HepG2 (cell line): ENCODE results near the gene RILPL1. TPM values are rescaled to one million over a fixed set of nuclear protein-coding genes. Genes with fewer than 3 reads are reported as not detected.

Source experiments
- CBFB ChIP-seq: sonication (generic); formaldehyde crosslinking; IDR thresholded peaks from 2 replicates; pipeline ENCODE4 v1.4.0; 2020; ENCODE audit warnings: missing genetic modification reagents
- KAT2B ChIP-seq: fragments of 150-350 bp; IDR thresholded peaks from 2 replicates; pipeline ENCODE4 v1.6.1; 2014; ENCODE audit warnings: low read depth, low read length, borderline replicate concordance
- MAX ChIP-seq: IDR thresholded peaks from 2 replicates; pipeline ENCODE4 v1.6.1; 2012; ENCODE audit warnings: inconsistent platforms
- PBX2 ChIP-seq: IDR thresholded peaks from 2 replicates; pipeline ENCODE4 v1.6.1; 2016; ENCODE audit warnings: control low read depth
- RBAK ChIP-seq: sonication (generic); formaldehyde crosslinking; IDR thresholded peaks from 2 replicates; pipeline ENCODE4 v1.5.1; 2020; ENCODE audit warnings: mild to moderate bottlenecking, missing genetic modification reagents
- TFAP4 ChIP-seq: sonication (generic); IDR thresholded peaks from 2 replicates; pipeline ENCODE4 v1.6.1; 2016; ENCODE audit warnings: low read depth, borderline replicate concordance
- ZNF160 ChIP-seq: sonication (generic); formaldehyde crosslinking; IDR thresholded peaks from 2 replicates; pipeline ENCODE4 v1.8.0; 2022; ENCODE audit warnings: mild to moderate bottlenecking, inconsistent platforms, missing genetic modification reagents
- ZNF629 ChIP-seq: sonication (generic); formaldehyde crosslinking; conservative IDR thresholded peaks from 2 replicates; pipeline ENCODE4 v1.5.0; 2020; ENCODE audit warnings: missing genetic modification reagents
- polyA plus RNA-seq, 8 experiments: library from polyadenylated mRNA; depleted of rRNA in 3 of 8; stranded (reverse) in 7 of 8; unstranded in 1 of 8; fragments of >200 nt; fragmentation: Illumina TruSeq in 4 of 8; extraction: Trizol in 4 of 8; gene quantifications; 2 replicates each; pipeline versions ENCODE4 v1.2.1 to v1.2.3, GENCODE V29; 2011 to 2016; ENCODE audit warnings: low read depth in 4 of 8, missing spikeins in 1 of 8, mixed read lengths in 1 of 8; ENCODE audit not compliant: insufficient read depth in 1 of 8
- total RNA-seq, 5 experiments: library from RNA; depleted of rRNA; stranded (reverse); fragments of >200 nt; fragmentation: Illumina TruSeq; extraction: Trizol; gene quantifications; 2 replicates each; pipeline ENCODE4 v1.2.3, GENCODE V29; 2016; ENCODE audit warnings: low read depth in 1 of 5
- TF ChIP-seq, protein P1 (sequence below): sonication (generic); formaldehyde crosslinking; IDR thresholded peaks from 2 replicates; pipeline ENCODE4 v1.5.1; 2020; ENCODE audit warnings: mild to moderate bottlenecking, missing genetic modification reagents, moderate library complexity
- TF ChIP-seq, protein P2 (sequence below): sonication (generic); formaldehyde crosslinking; IDR thresholded peaks from 2 replicates; pipeline ENCODE4 v1.5.0; 2020; ENCODE audit warnings: mild to moderate bottlenecking, missing genetic modification reagents
- TF ChIP-seq, protein P3 (sequence below): sonication (generic); formaldehyde crosslinking; IDR thresholded peaks from 2 replicates; pipeline ENCODE4 v1.5.1; 2020; ENCODE audit warnings: mild to moderate bottlenecking, missing genetic modification reagents, borderline replicate concordance
- TF ChIP-seq, protein P4 (sequence below): sonication (generic); formaldehyde crosslinking; IDR thresholded peaks from 2 replicates; pipeline ENCODE4 v1.5.0; 2020; ENCODE audit warnings: mild to moderate bottlenecking, missing genetic modification reagents, borderline replicate concordance

The RILPL1 gene
- total and polyA plus RNA-seq, 2 of the 13 experiments (the other 11 are each of a cell fraction or from before 2014, with no cell fraction given), result 5.8 to 28.4 TPM

- TF ChIP-seq, protein P1, sequence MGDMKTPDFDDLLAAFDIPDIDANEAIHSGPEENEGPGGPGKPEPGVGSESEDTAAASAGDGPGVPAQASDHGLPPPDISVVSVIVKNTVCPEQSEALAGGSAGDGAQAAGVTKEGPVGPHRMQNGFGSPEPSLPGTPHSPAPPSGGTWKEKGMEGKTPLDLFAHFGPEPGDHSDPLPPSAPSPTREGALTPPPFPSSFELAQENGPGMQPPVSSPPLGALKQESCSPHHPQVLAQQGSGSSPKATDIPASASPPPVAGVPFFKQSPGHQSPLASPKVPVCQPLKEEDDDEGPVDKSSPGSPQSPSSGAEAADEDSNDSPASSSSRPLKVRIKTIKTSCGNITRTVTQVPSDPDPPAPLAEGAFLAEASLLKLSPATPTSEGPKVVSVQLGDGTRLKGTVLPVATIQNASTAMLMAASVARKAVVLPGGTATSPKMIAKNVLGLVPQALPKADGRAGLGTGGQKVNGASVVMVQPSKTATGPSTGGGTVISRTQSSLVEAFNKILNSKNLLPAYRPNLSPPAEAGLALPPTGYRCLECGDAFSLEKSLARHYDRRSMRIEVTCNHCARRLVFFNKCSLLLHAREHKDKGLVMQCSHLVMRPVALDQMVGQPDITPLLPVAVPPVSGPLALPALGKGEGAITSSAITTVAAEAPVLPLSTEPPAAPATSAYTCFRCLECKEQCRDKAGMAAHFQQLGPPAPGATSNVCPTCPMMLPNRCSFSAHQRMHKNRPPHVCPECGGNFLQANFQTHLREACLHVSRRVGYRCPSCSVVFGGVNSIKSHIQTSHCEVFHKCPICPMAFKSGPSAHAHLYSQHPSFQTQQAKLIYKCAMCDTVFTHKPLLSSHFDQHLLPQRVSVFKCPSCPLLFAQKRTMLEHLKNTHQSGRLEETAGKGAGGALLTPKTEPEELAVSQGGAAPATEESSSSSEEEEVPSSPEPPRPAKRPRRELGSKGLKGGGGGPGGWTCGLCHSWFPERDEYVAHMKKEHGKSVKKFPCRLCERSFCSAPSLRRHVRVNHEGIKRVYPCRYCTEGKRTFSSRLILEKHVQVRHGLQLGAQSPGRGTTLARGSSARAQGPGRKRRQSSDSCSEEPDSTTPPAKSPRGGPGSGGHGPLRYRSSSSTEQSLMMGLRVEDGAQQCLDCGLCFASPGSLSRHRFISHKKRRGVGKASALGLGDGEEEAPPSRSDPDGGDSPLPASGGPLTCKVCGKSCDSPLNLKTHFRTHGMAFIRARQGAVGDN, result peak; percentile 95
- TF ChIP-seq KAT2B, result no peak
- peak; percentile 60 for TF ChIP-seq CBFB (CRISPR knock-in tag)
- no peak for TF ChIP-seq PBX2
- peak; percentile 84 for TF ChIP-seq MAX
- TF ChIP-seq, protein P2, sequence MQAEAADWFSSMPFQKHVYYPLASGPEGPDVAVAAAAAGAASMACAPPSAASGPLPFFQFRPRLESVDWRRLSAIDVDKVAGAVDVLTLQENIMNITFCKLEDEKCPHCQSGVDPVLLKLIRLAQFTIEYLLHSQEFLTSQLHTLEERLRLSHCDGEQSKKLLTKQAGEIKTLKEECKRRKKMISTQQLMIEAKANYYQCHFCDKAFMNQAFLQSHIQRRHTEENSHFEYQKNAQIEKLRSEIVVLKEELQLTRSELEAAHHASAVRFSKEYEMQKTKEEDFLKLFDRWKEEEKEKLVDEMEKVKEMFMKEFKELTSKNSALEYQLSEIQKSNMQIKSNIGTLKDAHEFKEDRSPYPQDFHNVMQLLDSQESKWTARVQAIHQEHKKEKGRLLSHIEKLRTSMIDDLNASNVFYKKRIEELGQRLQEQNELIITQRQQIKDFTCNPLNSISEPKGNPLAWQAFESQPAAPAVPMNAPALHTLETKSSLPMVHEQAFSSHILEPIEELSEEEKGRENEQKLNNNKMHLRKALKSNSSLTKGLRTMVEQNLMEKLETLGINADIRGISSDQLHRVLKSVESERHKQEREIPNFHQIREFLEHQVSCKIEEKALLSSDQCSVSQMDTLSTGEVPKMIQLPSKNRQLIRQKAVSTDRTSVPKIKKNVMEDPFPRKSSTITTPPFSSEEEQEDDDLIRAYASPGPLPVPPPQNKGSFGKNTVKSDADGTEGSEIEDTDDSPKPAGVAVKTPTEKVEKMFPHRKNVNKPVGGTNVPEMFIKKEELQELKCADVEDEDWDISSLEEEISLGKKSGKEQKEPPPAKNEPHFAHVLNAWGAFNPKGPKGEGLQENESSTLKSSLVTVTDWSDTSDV, result no peak
- no peak for TF ChIP-seq RBAK (CRISPR knock-in tag)
- TF ChIP-seq TFAP4, result peak; percentile 60; the same call in 1 of the 2 replicates
- no peak for TF ChIP-seq ZNF160
- TF ChIP-seq, protein P3, sequence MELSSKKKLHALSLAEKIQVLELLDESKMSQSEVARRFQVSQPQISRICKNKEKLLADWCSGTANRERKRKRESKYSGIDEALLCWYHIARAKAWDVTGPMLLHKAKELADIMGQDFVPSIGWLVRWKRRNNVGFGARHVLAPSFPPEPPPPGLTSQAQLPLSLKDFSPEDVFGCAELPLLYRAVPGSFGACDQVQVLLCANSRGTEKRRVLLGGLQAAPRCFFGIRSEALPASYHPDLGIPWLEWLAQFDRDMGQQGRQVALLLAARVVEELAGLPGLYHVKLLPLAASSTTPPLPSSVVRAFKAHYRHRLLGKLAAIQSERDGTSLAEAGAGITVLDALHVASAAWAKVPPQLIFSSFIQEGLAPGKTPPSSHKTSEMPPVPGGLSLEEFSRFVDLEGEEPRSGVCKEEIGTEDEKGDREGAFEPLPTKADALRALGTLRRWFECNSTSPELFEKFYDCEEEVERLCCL (CRISPR knock-in tag), result no peak
- TF ChIP-seq ZNF629 (CRISPR knock-in tag), result peak; percentile 12; the same call in 1 of the 2 replicates
- TF ChIP-seq, protein P4, sequence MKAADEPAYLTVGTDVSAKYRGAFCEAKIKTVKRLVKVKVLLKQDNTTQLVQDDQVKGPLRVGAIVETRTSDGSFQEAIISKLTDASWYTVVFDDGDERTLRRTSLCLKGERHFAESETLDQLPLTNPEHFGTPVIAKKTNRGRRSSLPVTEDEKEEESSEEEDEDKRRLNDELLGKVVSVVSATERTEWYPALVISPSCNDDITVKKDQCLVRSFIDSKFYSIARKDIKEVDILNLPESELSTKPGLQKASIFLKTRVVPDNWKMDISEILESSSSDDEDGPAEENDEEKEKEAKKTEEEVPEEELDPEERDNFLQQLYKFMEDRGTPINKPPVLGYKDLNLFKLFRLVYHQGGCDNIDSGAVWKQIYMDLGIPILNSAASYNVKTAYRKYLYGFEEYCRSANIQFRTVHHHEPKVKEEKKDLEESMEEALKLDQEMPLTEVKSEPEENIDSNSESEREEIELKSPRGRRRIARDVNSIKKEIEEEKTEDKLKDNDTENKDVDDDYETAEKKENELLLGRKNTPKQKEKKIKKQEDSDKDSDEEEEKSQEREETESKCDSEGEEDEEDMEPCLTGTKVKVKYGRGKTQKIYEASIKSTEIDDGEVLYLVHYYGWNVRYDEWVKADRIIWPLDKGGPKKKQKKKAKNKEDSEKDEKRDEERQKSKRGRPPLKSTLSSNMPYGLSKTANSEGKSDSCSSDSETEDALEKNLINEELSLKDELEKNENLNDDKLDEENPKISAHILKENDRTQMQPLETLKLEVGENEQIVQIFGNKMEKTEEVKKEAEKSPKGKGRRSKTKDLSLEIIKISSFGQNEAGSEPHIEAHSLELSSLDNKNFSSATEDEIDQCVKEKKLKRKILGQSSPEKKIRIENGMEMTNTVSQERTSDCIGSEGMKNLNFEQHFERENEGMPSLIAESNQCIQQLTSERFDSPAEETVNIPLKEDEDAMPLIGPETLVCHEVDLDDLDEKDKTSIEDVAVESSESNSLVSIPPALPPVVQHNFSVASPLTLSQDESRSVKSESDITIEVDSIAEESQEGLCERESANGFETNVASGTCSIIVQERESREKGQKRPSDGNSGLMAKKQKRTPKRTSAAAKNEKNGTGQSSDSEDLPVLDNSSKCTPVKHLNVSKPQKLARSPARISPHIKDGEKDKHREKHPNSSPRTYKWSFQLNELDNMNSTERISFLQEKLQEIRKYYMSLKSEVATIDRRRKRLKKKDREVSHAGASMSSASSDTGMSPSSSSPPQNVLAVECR (CRISPR knock-in tag), result peak; percentile 86; the same call in 1 of the 2 replicates
Observed at GRCh38 chr12:123457980-123458779, 75.3 kb downstream of the RILPL1 start, which contains the start of gene SNRNP35 (continued).
